Measurements from ENCODE around the gene ADORA2B.
"Not testable (repeated sequence)": the region's sequence is repeated elsewhere in the genome, so short reads cannot be mapped to it uniquely, and the experiment has no call there.

Gene ADORA2B

DNA sequence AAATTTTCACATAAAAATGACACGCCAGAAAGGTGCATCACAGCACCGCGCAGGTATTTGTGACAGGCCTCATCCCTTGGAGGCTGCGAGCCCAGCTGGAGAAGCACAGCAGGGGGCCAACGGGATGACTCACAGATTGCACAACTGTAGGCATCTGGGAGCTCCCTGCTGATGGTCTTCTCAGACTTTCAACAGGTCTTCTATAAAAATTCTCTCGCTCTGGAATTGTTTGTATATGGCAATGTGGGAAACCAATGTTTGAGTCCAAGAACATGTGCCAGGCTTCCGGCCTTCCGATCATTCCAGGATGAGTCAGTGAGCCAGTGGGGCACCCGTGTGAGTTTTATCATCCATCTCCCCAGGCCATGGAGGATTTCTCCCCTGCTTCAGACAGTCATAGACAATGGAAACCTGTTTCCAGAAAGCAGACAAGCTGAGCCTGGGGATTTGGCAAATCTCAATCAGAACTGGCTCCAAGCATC lies 24.1 kb upstream of the ADORA2B start:
- peak; percentile 97 for DNase-seq (ENCODE audit: insufficient read length, low spot score)

GRCh38 chr17:15921640-15922039 lies 23.3 kb upstream of the ADORA2B start:
- DNase-seq (ENCODE audit: insufficient read length, low spot score) (no peak), FAIRE-seq (no peak)

More for the DNA sequence above, 24.1 kb upstream of the ADORA2B start:
- FAIRE-seq, result peak; percentile 97

DNA sequence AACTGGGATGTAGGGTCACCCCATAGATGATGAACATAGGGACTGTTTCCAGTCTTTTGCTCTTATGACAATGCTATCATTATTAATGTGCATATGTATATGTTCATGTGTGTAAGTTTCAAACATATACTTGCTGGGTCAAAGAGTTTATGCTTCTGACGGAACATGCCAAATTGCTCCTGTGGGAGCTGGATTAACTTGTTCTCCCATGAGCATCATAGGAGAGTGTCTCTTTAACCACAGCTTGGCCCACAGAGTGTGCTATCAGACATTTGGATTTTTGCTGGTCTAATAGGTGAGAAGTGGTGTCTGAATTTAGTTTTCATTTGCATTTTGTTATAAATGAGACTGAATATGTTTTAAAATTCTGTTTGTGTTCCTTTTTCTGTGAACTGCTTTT lies 22.3 kb upstream of the ADORA2B start:
- DNase-seq (ENCODE audit: insufficient read length, low spot score) (no peak), FAIRE-seq (peak; percentile 16)

- DNase-seq (ENCODE audit: insufficient read length, low spot score) (no peak), FAIRE-seq (no peak)
Measured at GRCh38 chr17:15926039-15926740, 18.7 kb upstream of the ADORA2B start.

DNA sequence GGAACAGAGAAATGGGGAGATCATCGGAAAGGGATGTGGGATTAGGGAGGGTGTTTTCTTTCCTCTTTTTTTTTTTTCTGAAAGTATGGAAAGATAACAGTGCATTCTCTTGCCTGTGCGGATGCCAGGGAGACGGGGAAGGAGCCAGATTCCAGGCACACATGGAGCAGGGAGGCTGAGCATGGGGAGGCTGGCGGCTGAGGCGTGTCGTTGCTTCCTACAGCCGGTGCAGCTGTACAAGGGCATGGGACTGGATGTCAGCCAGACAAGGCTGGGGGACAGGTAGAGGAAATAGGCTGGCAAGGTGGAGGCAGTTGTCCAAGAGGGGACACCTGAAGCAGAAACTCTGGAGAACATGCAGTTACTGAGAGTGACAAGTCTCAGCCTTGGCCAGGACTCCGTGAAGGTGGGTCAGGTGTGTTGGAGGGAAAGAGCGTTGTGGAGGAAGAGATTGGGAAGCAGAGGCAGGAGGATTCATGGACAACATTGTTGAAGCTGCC lies 16.6 kb upstream of the ADORA2B start:
- FAIRE-seq, result peak; percentile 91

DNA sequence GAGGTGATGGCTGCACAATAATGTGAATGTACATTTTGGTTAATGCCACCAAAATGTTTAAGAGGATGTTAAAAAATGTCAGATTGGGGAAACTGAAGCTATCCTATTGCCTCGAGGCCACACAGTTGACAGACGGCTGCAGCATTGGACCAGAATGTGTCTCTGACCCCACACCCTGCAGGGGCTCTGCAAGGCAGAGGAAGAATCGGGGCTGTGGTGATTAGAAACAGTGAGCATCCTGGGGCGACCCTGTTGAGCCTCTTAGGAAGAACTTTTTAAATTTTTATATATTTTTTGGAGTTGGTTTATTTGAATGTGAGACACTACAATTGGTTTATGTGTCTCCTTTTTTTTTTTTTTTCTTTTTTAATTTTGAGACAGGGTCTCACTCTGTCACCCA lies 15.0 kb upstream of the ADORA2B start:
- FAIRE-seq (peak; percentile 33), DNase-seq (ENCODE audit: insufficient read length, low spot score) (no peak)

More for the DNA sequence above, 16.6 kb upstream of the ADORA2B start:
- DNase-seq (ENCODE audit: insufficient read length, low spot score), result no peak

- DNase-seq (ENCODE audit: insufficient read length, low spot score), result no peak
- FAIRE-seq, result no peak
Measured at GRCh38 chr17:15930426-15930825, 14.5 kb upstream of the ADORA2B start.

DNA sequence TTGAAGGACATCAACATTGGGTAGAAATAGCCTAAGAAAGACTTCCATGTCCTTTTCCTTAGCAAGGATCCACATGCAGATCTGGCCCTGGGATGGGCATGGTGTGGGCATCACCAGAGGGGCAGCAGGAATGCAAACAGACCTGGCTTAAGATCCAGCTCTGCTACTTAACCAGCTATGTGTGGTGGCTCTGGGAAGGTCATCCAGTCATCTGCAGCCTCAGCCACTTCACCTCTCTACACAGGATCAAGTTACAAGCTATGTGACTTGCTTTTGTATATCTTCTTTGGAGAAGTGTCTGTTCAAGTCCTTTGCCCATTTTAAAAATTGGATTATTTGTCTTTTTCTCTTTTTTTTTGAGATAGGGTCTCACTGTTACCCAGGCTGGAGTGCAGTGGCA lies 13.5 kb upstream of the ADORA2B start:
- FAIRE-seq (peak; percentile 28), DNase-seq (ENCODE audit: insufficient read length, low spot score) (no peak)

GRCh38 chr17:15934866-15935265 lies 10.1 kb upstream of the ADORA2B start:
- FAIRE-seq (no peak), DNase-seq (ENCODE audit: insufficient read length, low spot score) (no peak)

DNA sequence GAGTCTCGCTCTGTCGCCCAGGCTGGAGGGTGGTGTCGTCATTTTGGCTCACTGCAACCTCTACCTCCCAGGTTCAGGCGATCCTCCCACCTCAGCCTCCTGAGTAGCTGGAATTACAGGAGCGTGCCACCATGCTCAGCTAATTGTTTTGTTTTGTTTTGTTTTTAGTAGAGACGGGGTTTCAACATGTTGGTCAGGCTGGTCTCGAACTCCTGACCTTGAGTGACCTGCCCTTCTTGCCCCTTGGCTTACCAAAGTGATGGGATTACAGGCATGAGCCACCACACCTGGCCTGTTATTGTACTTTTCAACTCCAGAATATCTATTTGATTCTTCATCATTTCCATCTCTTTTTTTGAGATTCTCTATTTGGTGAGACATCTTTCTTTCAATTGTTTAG lies 9.0 kb upstream of the ADORA2B start:
- FAIRE-seq (no peak), DNase-seq (ENCODE audit: insufficient read length, low spot score) (no peak)

DNA sequence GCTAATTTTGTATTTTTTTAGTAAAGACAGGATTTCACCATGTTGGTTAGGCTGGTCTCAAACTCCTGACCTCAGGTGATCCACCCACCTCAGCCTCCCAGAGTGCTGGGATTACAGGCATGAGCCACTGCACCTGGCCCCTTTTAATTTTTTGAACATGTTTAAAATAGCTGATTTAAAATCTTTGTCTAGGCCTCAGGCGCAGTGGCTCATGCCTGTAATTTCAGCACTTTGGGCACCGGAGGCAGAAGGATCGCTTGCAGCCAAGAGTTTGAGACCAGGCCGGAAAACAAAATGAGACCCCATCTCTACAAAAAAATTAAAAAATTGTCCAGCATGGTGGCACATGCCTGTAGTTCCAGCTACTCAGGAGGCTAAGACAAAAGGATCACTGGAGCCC lies 8.4 kb upstream of the ADORA2B start:
- not testable (repeated sequence) for FAIRE-seq; DNase-seq (ENCODE audit: insufficient read length, low spot score)

DNA sequence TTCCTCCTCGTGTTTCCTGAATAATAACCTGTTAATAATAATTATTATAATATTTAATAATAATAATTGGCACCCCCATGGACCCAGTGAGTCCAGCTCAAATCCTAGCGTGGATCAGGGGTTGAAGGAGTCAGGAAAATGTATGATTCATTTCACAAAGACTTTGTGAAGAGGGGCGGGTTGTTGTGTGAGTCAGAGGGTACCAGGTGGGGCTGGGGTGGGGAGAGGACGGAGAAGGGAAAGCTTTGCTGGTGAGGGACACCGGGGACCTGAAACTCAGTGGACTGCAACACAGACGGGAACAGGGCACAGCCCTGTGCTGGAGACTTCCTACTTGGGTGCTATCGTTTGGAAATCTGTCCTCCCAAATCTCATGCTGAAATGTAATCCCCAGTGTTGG lies 3.1 kb upstream of the ADORA2B start:
- no peak for DNase-seq (ENCODE audit: insufficient read length, low spot score)
- peak; percentile 91 for FAIRE-seq

GRCh38 chr17:15942207-15942833 lies 2.6 kb upstream of the ADORA2B start:
- FAIRE-seq (no peak), DNase-seq (ENCODE audit: insufficient read length, low spot score) (no peak)

- DNase-seq (ENCODE audit: insufficient read length, low spot score), result no peak
- no peak for FAIRE-seq
Measured at GRCh38 chr17:15943971-15944758, 765 bp upstream of the ADORA2B start.

- FAIRE-seq, result peak; percentile 42
- no peak for DNase-seq (ENCODE audit: insufficient read length, low spot score)
Measured at GRCh38 chr17:15945527-15946191, 729 bp downstream of the ADORA2B start.

- FAIRE-seq (peak; percentile 72), DNase-seq (ENCODE audit: insufficient read length, low spot score) (no peak)
Measured at GRCh38 chr17:15946611-15947120, 1.7 kb downstream of the ADORA2B start.

DNA sequence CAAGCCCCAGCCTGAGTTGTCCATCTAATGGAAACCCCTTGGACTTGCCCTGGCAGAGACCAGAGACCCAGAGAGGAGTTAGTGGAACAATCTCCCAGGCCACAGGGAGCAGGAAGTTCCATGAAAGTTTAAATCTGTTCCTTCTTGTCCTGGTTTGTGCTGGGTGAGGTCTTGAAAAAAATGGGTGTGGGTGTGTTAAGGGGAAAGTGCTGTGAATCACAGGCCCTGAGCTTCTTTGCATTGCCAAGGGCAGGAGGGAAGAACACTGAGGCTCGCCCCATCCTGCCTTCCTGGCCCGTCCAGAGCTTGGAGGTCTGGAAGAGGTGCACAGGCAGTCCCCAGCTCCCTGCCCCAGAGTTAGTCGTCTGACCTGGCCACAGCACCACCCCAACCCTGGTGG lies 2.3 kb downstream of the ADORA2B start:
- FAIRE-seq (no peak), DNase-seq (ENCODE audit: insufficient read length, low spot score) (no peak)

DNA sequence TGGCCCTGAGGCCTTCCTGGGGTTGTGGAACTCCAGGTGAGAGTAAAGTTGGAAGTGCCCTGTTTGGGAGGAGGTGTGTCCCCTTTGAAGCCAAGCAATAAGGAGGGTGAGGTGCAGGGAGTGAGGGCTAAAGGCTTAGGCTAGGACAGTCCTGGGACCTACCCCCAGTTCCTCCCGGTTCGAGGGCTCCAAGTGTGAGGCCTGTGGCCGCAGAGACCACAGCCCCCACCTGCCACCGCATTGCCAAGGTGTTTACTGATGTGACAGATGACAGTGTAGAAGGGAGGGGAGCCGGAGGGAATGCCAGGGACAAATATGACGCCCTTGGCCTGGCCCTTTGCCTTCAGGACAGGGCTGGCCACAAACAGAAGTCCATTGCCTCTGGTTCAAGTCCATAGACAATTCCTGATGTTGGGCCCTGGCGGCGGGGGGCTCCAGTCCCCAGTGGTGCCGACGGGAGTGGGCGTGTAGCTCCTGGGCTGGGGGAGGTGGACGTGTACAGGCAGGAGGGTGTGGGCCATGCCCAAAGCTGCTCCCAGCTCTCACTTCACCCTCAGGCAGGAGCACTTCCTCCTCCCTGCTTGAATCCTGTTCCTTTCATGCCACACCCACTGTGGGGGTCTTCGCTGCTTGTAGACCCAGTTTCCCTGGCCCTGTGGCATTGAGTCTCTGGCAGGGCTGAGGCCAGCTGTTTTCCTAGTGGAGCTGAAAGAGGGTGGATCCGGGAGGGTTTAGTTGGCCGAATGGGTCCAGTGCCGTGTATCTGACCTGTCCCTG lies 3.2 kb downstream of the ADORA2B start:
- no peak for DNase-seq (ENCODE audit: insufficient read length, low spot score)
- no peak for FAIRE-seq

DNA sequence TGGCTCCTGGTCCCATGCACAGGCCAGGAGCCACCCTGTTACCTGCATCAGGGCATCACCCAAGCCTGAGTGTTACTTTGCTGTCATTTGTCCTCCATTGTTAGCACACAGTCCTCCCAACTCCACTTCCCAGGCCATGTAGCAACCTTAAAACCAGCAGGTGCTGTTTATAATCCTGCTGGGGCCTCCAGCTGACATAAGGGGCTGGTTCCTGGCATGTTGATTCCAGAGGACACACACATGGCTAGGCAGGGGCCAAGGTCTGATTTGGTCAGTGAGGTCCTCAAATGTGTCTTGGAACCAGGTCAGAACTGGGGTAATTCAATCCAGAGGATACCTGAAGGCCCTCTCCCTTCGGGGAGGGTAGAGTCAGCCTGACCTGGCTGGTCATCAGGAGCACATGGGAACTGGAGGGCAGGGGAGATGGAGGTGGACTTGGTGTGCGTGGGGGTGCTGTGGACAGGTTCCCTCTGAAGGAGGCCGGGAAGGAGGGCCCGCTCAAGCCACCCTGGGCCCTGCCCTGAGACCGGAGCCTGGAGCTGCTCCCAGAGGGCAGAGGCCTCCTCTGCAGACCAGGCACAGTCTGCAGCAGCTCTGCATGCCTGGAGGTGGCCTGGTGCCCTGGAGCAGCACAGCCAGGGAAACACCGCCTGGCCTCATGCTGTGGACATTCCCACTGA lies 6.6 kb downstream of the ADORA2B start:
- FAIRE-seq, result no peak
- DNase-seq (ENCODE audit: insufficient read length, low spot score), result no peak

Measured in HTR-8/SVneo (cell line).